Measurements from ENCODE around the gene RIMBP2.

Gene RIMBP2

GRCh38 chr12:130687796-130688778, 28.0 kb downstream of the RIMBP2 start:
- no peak overlapping the region for H3K4me3 ChIP-seq (ENCODE audit: control insufficient read depth, low read depth, low read length)
- no peak for TF ChIP-seq CTCF (IDR thresholded peaks at IDR 0.05; ENCODE audit: control insufficient read depth, insufficient read depth, low read depth, low read length, missing control alignments)
- no peak for DNase-seq (ENCODE audit: low read depth)

- TF ChIP-seq CTCF (IDR thresholded peaks at IDR 0.05; ENCODE audit: control insufficient read depth, insufficient read depth, low read depth, low read length, missing control alignments): no peak
- no peak overlapping the region for H3K4me3 ChIP-seq (ENCODE audit: control insufficient read depth, low read depth, low read length)
- no peak for DNase-seq (ENCODE audit: low read depth)
Measured at GRCh38 chr12:130687190-130687589, 28.9 kb downstream of the RIMBP2 start.

DNA sequence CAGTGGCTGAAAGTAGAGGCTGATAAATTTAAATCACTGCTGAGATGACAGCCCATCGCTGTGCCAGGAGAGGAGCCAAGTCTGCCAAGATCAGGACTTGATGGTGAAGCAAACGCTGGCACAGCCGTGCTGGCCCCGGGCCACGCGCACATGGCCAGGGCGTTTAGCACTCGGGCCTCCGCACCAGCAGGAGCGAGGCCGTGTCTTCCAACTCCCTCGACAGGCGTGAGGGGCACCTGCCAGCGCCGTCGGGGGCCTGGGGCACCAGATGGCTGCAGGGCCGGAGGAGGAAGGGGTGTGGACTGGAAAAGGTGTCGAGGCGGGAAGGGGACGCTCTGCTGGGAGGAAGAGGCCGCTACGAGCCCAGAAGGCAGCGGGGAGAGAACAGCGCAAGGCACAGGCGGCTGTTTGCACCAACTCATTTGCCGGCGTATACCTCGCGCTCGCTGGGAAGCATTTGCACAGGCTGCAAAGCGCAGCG, 29.5 kb downstream of the RIMBP2 start:
- DNase-seq (ENCODE audit: low read depth): no peak
- TF ChIP-seq CTCF (IDR thresholded peaks at IDR 0.05; ENCODE audit: control insufficient read depth, insufficient read depth, low read depth, low read length, missing control alignments): no peak
- no peak overlapping the region for H3K4me3 ChIP-seq (ENCODE audit: control insufficient read depth, low read depth, low read length)

DNA sequence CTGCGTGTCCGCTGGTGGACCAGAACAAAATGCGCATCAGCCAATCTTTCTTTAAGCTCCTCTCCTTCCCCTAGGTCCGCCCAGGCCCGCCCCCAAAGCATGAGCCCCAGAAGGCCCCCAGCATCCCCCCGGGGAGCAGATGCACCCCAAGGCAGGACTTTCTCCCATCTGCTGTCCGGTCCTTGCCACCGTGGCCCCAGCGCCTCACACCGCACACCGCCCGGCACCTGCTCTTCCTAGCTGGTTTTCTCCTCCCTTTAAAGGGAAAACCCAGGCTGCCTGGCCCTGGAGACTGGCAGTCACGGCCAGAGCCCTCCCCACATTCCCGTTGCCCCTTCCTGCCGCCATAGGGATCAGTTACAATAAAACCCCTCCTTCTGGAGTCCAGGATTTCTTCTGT, 30.2 kb downstream of the RIMBP2 start:
- H3K4me3 ChIP-seq (ENCODE audit: control insufficient read depth, low read depth, low read length): no peak overlapping the region
- DNase-seq (ENCODE audit: low read depth): no peak
- TF ChIP-seq CTCF (IDR thresholded peaks at IDR 0.05; ENCODE audit: control insufficient read depth, insufficient read depth, low read depth, low read length, missing control alignments): no peak

- DNase-seq (ENCODE audit: low read depth): no peak
- no peak overlapping the region for H3K4me3 ChIP-seq (ENCODE audit: control insufficient read depth, low read depth, low read length)
- TF ChIP-seq CTCF (IDR thresholded peaks at IDR 0.05; ENCODE audit: control insufficient read depth, insufficient read depth, low read depth, low read length, missing control alignments): no peak
Measured at GRCh38 chr12:130685250-130685787, 30.8 kb downstream of the RIMBP2 start.

- DNase-seq (ENCODE audit: low read depth): no peak
- no peak for TF ChIP-seq CTCF (IDR thresholded peaks at IDR 0.05; ENCODE audit: control insufficient read depth, insufficient read depth, low read depth, low read length, missing control alignments)
- H3K4me3 ChIP-seq (ENCODE audit: control insufficient read depth, low read depth, low read length): no peak overlapping the region
Measured at GRCh38 chr12:130683811-130684210, 32.3 kb downstream of the RIMBP2 start.

Data from AG09309 (cell line).